Testis (tissue), 2 donors: ENCODE results near the gene MKNK1.

ENCODE experiments used
- CTCF ChIP-seq, 3 experiments: fragments of 450-650 bp in 2 of 3; fragments of 200-600 bp in 1 of 3; sonication (generic) in 1 of 3; IDR thresholded peaks; one replicate each; pipeline ENCODE4 v1.5.1; 2016 to 2019; ENCODE audit warnings: antibody characterized with exemption in 3 of 3, mild to moderate bottlenecking in 2 of 3, moderate library complexity in 1 of 3
- POLR2A ChIP-seq: fragments of 450-650 bp; IDR thresholded peaks from one replicate; pipeline ENCODE4 v1.6.1; 2017; ENCODE audit warnings: antibody characterized with exemption, mild to moderate bottlenecking, moderate library complexity

GRCh38 chr1:46550751-46551231 lies 53.3 kb downstream of the MKNK1 start:
- TF ChIP-seq CTCF (IDR thresholded peaks at IDR 0.05) (no peak), POLR2A (no peak)
